Ecto neural progenitor cell (in vitro differentiated cells): Measurements from ENCODE around the gene DMRTC1.
"Not testable (repeated sequence)": the region's sequence is repeated elsewhere in the genome, so short reads cannot be mapped to it uniquely, and the experiment has no call there.

ENCODE experiments used
- DNase-seq: peaks from one replicate; pipeline ENCODE4 v3.0.0-alpha.2; 2018; ENCODE audit warnings: low spot score

The DMRTC1 gene

GRCh38 chrX:72943819-72944169, at the start of gene DMRTC1:
TSS of gene DMRTC1 (minus strand) at chrX:72943837. CDS start at chrX:72875694, 68,143 bp downstream.
- DNase-seq = not testable (repeated sequence)

DNA sequence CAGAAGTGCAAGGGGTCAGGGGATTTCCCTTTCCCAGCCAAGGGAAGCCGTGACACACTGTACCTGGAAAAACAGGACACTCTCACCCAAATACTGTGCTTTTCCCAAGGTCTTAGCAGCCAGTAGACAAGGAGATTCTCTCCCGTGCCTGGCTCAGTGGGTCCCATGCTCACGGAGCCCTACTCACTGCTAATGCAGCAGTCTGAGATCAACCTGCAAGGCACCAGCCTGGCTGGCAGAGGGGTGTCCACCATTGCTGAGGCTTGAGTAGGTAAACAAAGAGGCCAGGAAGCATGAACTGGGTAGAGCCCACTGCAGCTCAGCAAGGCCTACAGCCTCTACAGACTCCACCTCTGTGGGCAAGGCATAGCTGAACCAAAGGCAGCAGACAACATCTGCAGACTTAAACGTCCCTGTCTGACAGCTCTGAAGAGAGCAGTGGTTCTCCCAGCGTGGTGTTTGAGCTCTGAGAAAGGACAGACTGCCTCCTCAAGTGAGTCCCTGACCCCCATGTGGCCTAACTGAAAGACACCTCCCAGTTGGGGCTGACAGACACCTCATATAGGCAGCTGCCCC, 37.3 kb upstream of the DMRTC1 start:
- DNase-seq = not testable (repeated sequence)

DNA sequence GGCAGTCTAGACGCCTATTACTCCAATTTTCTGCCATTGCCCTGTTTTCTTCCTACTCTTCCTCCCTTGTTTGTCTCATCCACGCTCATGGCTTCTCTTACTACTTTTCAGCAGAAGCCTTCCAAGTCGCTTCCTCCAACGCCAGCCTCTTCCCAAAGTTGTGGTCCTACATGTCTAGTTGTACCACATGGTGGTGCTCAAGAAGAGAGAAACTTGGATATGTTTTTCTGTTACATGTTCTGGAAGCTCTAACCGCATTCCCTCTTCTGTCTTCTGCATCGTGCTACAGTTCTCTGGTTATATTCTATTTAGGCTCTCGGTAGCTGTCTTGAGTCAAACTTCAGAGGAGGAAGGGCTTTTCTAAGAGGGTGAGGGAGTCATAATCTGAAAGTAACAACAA, 31.2 kb upstream of the DMRTC1 start:
- not testable (repeated sequence) for DNase-seq

DNA sequence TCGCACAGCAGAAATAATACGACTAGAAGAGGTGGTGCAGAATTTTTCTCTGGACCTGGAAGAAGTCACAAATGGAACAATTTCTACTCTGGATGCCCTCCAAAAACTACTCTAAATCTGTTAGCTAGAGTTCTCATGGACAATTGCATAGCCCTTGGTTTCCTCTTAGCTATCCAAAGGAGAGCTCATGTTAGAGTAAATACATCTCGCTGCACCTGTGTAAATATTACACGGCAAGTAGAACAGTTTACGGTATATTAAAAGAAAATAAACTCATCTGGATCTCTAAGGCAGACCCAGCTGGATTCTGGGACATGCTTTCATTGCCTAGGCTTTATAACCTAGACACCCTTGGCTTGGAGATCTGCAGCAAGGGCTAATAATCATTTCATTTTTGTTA, 28.2 kb upstream of the DMRTC1 start:
- not testable (repeated sequence) for DNase-seq

GRCh38 chrX:72959971-72960370, 16.3 kb upstream of the DMRTC1 start:
- DNase-seq = not testable (repeated sequence)

- not testable (repeated sequence) for DNase-seq
Measured at GRCh38 chrX:72943035-72943818, 410 bp downstream of the DMRTC1 start.

GRCh38 chrX:72942272-72942671, 1.4 kb downstream of the DMRTC1 start:
- DNase-seq = not testable (repeated sequence)

- DNase-seq = not testable (repeated sequence)
Measured at GRCh38 chrX:72937906-72938305, 5.7 kb downstream of the DMRTC1 start, which contains the start of gene FAM236A. TSS of gene FAM236A (plus strand) at chrX:72938206. CDS start at chrX:72938263, 57 bp downstream.

DNA sequence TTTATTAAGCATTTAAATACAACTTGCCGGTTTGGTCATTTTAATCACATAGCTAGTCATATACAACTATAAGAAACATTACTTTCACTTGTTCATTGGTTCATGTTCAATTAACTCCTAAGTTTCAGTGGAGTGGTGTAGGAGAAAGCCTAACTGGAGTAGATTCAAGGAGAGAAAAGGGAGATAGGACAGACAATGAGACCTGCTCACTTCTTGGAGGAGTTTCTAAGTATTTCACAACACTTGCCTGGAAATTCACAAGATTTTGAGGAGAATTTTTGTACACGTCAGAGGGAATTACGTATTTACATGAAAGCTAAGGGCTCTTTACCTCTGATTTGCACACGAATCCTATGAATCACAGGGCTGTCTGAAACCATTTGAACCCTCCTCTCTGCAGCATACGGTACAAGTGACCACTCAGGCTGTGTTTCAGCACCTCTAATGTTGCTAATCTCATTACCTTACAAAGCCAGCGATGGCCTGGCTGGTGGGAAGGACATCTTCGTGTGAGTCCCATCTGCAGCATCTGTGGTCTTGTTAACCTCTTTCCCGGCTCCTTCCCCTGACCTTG, 6.7 kb downstream of the DMRTC1 start:
- DNase-seq = not testable (repeated sequence)

GRCh38 chrX:72936455-72936854, 7.2 kb downstream of the DMRTC1 start:
- DNase-seq = not testable (repeated sequence)

DNA sequence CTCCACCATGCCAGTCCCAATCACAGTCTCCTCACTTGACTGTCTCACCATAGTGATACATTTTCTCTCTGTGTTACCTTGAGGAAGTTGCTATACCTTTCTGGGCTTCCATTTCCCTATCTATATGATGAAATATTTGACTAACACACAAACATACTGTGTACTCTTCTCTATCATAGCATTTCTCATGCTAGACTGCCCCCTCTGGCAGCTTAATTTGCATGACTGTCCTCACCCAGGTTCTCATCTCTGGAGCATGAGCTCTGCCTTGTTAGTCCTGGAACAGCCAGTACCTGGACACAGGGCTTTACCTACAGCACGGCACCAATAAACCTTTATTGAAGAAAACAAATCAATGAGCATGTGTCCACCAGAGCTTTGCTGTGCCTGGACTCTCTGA, 11.4 kb downstream of the DMRTC1 start:
- DNase-seq = not testable (repeated sequence)

- DNase-seq = not testable (repeated sequence)
Measured at GRCh38 chrX:72916096-72916495, 27.5 kb downstream of the DMRTC1 start.

DNA sequence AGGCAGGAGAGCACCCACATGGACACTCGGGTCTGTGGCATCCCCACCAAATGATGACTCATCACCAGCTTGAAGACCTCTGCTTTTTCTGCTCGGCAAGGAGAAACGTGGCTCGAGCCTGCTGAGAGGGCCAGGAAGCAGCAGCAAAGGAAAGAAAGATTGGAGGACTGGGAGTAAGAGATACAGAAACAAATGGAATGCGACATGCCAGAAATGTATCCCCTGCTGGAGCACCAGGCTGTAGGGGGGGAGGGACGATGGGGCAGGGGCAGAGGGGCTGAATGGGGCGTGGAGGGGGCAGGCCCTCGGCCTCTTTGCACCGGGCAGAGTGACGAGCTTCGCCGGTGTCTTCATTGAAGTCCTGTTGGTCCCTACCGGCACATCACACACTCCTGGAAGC, 31.3 kb downstream of the DMRTC1 start, which contains the start of gene FAM236C:
Gene FAM236C, plus strand, starts transcription at position 301 of the 400 bp plus-strand sequence. CDS start 100 bp downstream, outside the sequence.
- not testable (repeated sequence) for DNase-seq

DNA sequence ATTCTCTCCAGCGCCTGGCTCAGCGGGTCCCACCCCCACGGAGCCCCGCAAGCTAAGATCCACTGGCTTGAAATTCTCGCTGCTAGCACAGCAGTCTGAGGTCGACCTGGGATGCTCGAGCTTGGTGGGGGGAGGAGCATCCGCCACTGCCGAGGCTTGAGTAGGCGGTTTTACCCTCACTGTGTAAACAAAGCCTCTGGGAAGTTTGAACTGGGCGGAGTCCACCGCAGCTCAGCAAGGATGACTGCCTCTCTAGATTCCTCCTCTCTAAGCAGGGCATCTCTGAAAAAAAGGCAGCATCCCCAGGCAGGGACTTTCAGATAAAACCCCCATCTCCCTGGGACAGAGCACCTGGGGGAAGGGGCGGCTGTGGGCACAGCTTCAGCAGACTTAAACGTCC, 53.9 kb downstream of the DMRTC1 start:
- not testable (repeated sequence) for DNase-seq

- DNase-seq = not testable (repeated sequence)
Measured at GRCh38 chrX:72882898-72883297, 60.7 kb downstream of the DMRTC1 start.

DNA sequence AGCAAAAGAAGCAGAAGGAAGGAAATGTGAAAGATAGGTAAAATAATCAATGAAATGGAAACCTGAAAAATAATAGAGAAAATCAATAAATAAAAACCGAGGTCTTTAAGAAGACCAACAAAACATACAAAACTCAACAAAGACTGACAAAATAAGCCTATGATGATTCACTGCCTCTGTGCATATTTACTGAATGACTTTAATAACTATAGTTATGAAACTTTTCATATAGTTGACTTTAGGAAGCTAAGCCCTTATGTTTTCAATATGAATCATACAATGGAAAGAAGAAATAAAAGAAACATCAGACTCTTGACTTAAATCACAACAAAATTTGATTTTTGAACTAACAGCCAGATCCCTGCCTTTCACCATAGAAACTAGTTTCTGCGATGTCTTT, 106.1 kb downstream of the DMRTC1 start:
- DNase-seq = not testable (repeated sequence)

DNA sequence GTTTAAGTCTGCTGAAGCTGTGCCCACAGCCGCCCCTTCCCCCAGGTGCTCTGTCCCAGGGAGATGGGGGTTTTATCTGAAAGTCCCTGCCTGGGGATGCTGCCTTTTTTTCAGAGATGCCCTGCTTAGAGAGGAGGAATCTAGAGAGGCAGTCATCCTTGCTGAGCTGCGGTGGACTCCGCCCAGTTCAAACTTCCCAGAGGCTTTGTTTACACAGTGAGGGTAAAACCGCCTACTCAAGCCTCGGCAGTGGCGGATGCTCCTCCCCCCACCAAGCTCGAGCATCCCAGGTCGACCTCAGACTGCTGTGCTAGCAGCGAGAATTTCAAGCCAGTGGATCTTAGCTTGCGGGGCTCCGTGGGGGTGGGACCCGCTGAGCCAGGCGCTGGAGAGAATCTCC, 112.9 kb downstream of the DMRTC1 start:
- not testable (repeated sequence) for DNase-seq
